Activated naive CD8-positive, alpha-beta T cell treated with anti-CD3 and anti-CD28 coated beads for 36 hours (primary cell): ENCODE data around the gene PRR18. TPM values are rescaled to one million over a fixed set of nuclear protein-coding genes. Genes with fewer than 3 reads are reported as not detected.
"Not testable (repeated sequence)": the region's sequence is repeated elsewhere in the genome, so short reads cannot be mapped to it uniquely, and the experiment has no call there.

Source experiments
- DNase-seq: peaks from one replicate; pipeline ENCODE4 v3.0.0; 2021
- H3K27ac Mint-ChIP-seq: one replicate; pipeline ENCODE4 v1.8.0; 2022; ENCODE audit warnings: mild to moderate bottlenecking, moderate library complexity, mixed read lengths
- H3K27me3 Mint-ChIP-seq: one replicate; pipeline ENCODE4 v1.8.0; 2022; ENCODE audit warnings: mild to moderate bottlenecking, mixed read lengths
- H3K36me3 Mint-ChIP-seq: one replicate; pipeline ENCODE4 v1.8.0; 2021; ENCODE audit warnings: mild to moderate bottlenecking, mixed read lengths
- H3K4me1 Mint-ChIP-seq: one replicate; pipeline ENCODE4 v1.8.0; 2021; ENCODE audit warnings: mixed read lengths
- H3K4me3 Mint-ChIP-seq: one replicate; pipeline ENCODE4 v1.8.0; 2022; ENCODE audit warnings: mild to moderate bottlenecking, moderate library complexity, mixed read lengths
- H3K9me3 Mint-ChIP-seq: one replicate; pipeline ENCODE4 v1.8.0; 2022; ENCODE audit warnings: mixed read lengths
- total RNA-seq, 2 experiments: library from RNA; stranded (reverse); gene quantifications; one replicate each; pipeline ENCODE4 v1.2.3, GENCODE V29; 2021

Gene PRR18
- under 1 TPM; 0.08 to 0.33 TPM for total RNA-seq

DNA sequence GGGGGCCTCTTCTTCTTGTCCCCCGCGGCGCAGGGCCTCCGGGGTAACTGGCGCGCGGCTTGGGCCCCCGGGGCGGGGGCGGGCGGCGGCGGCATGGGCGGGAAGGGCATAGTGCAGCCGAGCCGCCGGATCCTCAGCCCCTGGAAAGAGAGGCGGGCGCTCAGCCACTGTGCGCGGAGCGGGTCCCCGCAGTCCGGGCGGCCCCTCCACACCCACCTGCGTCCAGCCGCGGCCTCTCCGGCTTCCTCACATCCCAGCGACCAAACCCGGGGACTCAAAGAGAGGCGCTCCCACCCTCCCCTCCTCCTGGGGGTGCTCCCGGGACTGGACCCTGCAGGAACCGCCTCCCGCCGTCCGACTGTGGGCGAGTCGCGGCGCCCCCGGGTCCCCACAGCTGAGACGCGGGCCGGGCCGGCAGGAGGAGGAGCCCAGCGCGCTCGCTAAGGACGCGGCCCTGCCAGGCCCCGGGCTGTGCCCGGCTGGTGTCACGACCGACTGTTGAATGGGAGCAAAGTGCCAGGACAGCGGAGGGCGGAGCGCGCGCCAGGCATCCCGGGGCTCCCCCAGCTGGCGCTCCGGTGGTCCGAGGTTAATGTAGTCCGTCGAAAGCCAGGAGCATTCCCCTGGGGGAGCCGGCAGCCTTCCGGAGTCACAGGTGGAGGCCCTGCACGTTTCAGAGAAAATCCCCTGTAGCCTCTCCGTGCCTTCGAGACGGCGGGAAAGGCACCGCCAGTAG lies at the start of gene PRR18:
TSS of gene PRR18 (minus strand) at position 360 of the 736 bp plus-strand sequence. CDS start at position 110, 250 bp downstream.
- peak; percentile 20 for DNase-seq
- H3K27ac Mint-ChIP-seq, result no peak within 1 kb of the TSS
- peaks cover 2% of the 10 kb centered on the region for H3K4me1 Mint-ChIP-seq
- no peaks in the 10 kb centered on the region for H3K36me3 Mint-ChIP-seq
- no peaks in the 10 kb centered on the region for H3K9me3 Mint-ChIP-seq
- peaks cover 54% of the 10 kb centered on the region for H3K27me3 Mint-ChIP-seq
- H3K4me3 Mint-ChIP-seq, result peak within 1 kb of the TSS; percentile 43

GRCh38 chr6:166355552-166355951 lies 47.4 kb upstream of the PRR18 start:
- peaks cover 9% of the 10 kb centered on the region for H3K27me3 Mint-ChIP-seq
- peaks cover 14% of the 10 kb centered on the region for H3K9me3 Mint-ChIP-seq
- no peak for DNase-seq
- H3K27ac Mint-ChIP-seq, result no peak overlapping the region
- no peaks in the 10 kb centered on the region for H3K36me3 Mint-ChIP-seq
- H3K4me1 Mint-ChIP-seq, result no peaks in the 10 kb centered on the region
- H3K4me3 Mint-ChIP-seq, result no peak overlapping the region

- no peak overlapping the region for H3K4me3 Mint-ChIP-seq
- no peak overlapping the region for H3K27ac Mint-ChIP-seq
- peaks cover 17% of the 10 kb centered on the region for H3K9me3 Mint-ChIP-seq
- peaks cover 9% of the 10 kb centered on the region for H3K27me3 Mint-ChIP-seq
- no peaks in the 10 kb centered on the region for H3K36me3 Mint-ChIP-seq
- no peaks in the 10 kb centered on the region for H3K4me1 Mint-ChIP-seq
- no peak for DNase-seq
Observed at GRCh38 chr6:166354965-166355364, 46.8 kb upstream of the PRR18 start.

DNA sequence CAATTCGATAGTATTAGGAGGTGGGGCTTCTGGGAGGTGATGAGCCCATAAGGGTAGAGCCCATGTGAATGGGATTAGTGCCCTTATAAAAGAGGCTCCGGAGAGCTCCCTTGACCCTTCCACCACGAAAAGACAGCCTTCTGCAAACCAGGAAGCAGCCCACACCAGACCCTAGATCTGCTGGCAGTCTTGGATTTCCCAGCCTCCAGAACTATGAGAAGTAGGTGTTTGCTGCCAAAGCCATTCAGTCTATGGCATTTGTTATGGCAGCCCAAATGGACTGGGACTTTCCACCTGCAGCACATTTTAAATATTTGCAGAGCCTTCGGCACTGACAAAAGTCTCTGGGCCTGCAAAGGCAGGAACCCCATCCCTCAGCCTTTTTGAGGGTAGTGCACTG lies 46.0 kb upstream of the PRR18 start:
- Mint-ChIP-seq H3K4me1 (no peaks in the 10 kb centered on the region), H3K27ac (no peak overlapping the region), H3K36me3 (peaks cover 6% of the 10 kb centered on the region), H3K9me3 (peaks cover 24% of the 10 kb centered on the region), H3K27me3 (peaks cover 9% of the 10 kb centered on the region), H3K4me3 (no peak overlapping the region)
- DNase-seq, result no peak

DNA sequence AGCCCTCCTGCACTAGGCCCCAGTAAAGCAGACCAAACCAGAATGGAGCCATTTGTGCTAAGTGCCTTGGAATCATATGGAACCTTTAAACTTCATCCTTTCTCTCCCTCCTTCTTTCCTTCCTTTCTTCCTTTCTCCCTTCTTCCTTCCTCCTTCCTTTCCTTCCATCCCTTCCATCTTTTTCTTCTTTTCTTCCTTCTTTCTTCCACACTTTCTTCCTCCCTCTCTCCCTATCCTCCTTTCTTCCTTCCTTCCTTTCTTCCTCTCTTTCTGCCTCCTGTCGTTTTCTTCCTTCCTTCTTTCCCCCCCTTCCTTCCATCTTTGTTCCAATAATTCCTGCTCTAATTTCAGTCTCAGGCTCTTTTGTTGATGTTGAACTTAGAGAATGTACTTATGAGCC lies 45.3 kb upstream of the PRR18 start:
- Mint-ChIP-seq H3K4me1 (peaks cover 3% of the 10 kb centered on the region), H3K36me3 (peaks cover 6% of the 10 kb centered on the region), H3K4me3 (no peak overlapping the region), H3K9me3 (peaks cover 25% of the 10 kb centered on the region), H3K27ac (no peak overlapping the region), H3K27me3 (peaks cover 7% of the 10 kb centered on the region)
- no peak for DNase-seq

DNA sequence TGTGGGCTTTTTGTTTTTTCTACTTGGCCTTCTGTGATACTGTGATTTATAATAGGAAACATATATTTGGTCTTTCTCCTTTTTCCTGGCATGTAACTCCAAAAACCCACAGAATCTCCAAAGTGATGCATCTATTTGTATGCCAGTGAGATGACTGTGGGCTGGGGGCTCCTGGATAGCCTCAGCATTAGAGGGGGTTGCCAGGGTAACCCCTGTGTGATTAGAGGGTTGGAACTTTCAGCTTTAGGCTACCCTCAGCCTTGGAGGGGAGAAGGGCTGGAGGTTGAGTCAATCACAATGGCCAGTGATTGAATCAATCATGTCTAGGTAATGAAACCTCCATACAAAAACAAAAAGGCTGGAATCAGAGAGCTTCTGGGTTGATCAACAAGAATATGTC lies 44.7 kb upstream of the PRR18 start:
- Mint-ChIP-seq H3K9me3 (peaks cover 21% of the 10 kb centered on the region), H3K4me3 (no peak overlapping the region), H3K27me3 (peaks cover 3% of the 10 kb centered on the region), H3K27ac (no peak overlapping the region), H3K4me1 (peaks cover 9% of the 10 kb centered on the region), H3K36me3 (peaks cover 6% of the 10 kb centered on the region)
- no peak for DNase-seq

GRCh38 chr6:166351715-166352285 lies 43.6 kb upstream of the PRR18 start:
- no peak for DNase-seq
- H3K36me3 Mint-ChIP-seq, result peaks cover 6% of the 10 kb centered on the region
- H3K4me1 Mint-ChIP-seq, result peaks cover 14% of the 10 kb centered on the region
- H3K27me3 Mint-ChIP-seq, result no peaks in the 10 kb centered on the region
- peaks cover 21% of the 10 kb centered on the region for H3K9me3 Mint-ChIP-seq
- H3K27ac Mint-ChIP-seq, result no peak overlapping the region
- no peak overlapping the region for H3K4me3 Mint-ChIP-seq

- H3K4me3 Mint-ChIP-seq, result no peak overlapping the region
- peaks cover 5% of the 10 kb centered on the region for H3K27me3 Mint-ChIP-seq
- peaks cover 6% of the 10 kb centered on the region for H3K36me3 Mint-ChIP-seq
- peaks cover 21% of the 10 kb centered on the region for H3K9me3 Mint-ChIP-seq
- no peak for DNase-seq
- H3K4me1 Mint-ChIP-seq, result peaks cover 14% of the 10 kb centered on the region
- H3K27ac Mint-ChIP-seq, result peak overlapping the region; percentile 4
Observed at GRCh38 chr6:166348305-166348949, 40.2 kb upstream of the PRR18 start.

DNA sequence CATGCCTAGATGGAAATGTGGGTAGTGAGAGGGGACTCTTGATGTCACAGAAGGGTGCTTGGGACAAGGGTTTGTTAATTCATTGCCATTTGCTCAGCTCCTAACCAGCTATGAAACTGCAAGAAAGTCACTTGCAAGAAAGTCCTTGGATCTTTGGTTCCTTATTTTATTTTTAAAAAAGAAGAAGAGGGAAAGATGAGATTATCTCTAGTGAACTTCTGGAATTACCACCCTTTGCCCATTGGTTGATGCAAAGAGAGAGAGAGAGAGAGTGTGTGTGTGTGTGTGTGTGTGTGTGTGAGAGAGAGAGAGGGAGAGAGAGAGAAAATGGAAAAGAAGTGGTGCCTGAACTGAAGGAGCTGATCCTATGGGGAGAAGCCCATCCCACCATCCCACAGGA lies 38.8 kb upstream of the PRR18 start:
- DNase-seq, result no peak
- peaks cover 17% of the 10 kb centered on the region for H3K4me1 Mint-ChIP-seq
- H3K27ac Mint-ChIP-seq, result no peak overlapping the region
- H3K36me3 Mint-ChIP-seq, result peaks cover 6% of the 10 kb centered on the region
- H3K4me3 Mint-ChIP-seq, result no peak overlapping the region
- H3K27me3 Mint-ChIP-seq, result peaks cover 5% of the 10 kb centered on the region
- peaks cover 21% of the 10 kb centered on the region for H3K9me3 Mint-ChIP-seq

DNA sequence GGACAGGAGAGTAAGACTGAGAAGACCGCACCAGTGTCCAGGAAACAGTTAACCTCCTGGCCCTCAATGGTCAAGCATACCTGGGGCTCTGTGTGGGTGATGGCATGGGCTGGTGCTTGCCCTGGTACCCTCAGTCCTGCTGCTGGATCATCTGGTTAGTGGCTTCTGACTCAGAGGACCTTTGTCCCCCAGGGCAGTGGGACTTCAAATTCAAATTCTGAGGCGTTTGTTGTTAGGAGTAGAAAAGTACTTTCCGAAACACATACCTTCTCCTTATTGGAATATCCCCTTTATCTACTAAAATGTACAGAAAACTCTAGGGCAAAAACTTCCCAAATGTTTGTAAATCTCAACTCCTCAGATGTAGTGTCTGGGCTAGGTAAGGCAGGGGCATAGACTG lies 38.3 kb upstream of the PRR18 start:
- H3K27ac Mint-ChIP-seq, result no peak overlapping the region

DNA sequence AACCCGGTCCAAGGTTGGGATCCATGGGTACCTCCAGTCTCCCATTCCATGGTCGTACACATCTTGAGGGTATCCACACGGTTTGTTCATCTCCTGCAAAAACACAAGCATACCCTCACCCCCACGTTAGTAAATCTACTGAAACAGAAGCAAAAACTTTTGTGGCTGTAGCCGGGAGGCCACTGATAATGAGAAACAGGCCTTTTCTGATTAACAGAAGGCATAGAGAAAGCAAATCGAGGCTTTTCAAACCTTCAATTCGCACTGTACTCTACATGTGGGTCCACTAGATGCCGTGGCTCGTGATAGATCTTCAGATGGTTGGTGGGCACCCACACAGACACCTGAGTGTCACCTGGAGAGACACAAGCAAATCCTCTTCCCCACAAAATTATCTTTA lies 37.5 kb upstream of the PRR18 start:
- H3K27me3 Mint-ChIP-seq, H3K36me3 Mint-ChIP-seq, H3K4me3 Mint-ChIP-seq, H3K27ac Mint-ChIP-seq, DNase-seq: not testable (repeated sequence)
- Mint-ChIP-seq H3K4me1 (peaks cover 17% of the 10 kb centered on the region), H3K9me3 (peaks cover 13% of the 10 kb centered on the region)

More for the DNA sequence above, 38.3 kb upstream of the PRR18 start:
- peaks cover 6% of the 10 kb centered on the region for H3K36me3 Mint-ChIP-seq
- no peak for DNase-seq
- H3K4me1 Mint-ChIP-seq, result peaks cover 17% of the 10 kb centered on the region
- no peak overlapping the region for H3K4me3 Mint-ChIP-seq
- H3K27me3 Mint-ChIP-seq, result peaks cover 5% of the 10 kb centered on the region
- peaks cover 17% of the 10 kb centered on the region for H3K9me3 Mint-ChIP-seq

DNA sequence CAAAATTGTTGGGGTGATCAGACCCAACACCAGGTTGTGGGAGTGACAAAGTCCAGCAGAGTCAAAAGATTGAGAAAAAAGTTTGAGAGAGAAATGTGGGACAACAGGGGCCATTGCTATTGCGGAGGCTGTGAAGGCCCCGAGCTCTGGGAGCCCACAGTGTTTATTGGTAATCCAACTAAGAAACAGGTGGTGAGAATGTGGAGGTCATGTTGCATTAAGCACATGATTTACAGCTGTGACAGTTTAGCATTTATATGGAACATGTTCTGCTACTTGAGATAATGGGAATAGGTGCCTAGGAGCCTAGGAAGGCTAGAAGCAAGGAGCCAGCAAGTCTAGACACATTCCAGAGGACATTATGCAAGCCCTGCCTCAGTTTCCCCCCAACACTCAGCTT lies 36.7 kb upstream of the PRR18 start:
- H3K4me3 Mint-ChIP-seq, H3K27me3 Mint-ChIP-seq, DNase-seq, H3K36me3 Mint-ChIP-seq, H3K9me3 Mint-ChIP-seq, H3K27ac Mint-ChIP-seq: not testable (repeated sequence)
- H3K4me1 Mint-ChIP-seq, result peaks cover 17% of the 10 kb centered on the region

DNA sequence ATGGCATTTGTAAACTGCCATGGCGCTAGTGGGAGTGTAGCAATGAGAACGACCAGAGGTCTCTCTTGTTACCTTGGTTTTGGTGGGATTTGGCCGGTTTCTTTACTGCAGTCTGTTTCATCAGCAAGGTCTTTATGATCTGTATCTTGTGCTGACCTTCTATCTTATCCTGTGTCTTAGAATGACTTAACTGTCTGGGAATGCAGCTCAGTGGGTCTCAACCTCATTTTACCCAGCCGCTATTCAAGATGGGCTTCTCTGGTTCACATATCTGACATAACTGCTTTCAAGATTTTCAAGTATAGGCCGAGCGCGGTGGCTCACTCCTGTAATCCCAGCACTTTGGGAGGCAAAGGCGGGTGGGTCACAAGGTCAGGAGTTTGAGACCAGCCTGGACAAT lies 36.0 kb upstream of the PRR18 start:
- peaks cover 5% of the 10 kb centered on the region for H3K27me3 Mint-ChIP-seq
- no peak overlapping the region for H3K4me3 Mint-ChIP-seq
- H3K9me3 Mint-ChIP-seq, result peaks cover 3% of the 10 kb centered on the region
- no peak overlapping the region for H3K27ac Mint-ChIP-seq
- peaks cover 17% of the 10 kb centered on the region for H3K4me1 Mint-ChIP-seq
- DNase-seq, result no peak
- peaks cover 1% of the 10 kb centered on the region for H3K36me3 Mint-ChIP-seq

DNA sequence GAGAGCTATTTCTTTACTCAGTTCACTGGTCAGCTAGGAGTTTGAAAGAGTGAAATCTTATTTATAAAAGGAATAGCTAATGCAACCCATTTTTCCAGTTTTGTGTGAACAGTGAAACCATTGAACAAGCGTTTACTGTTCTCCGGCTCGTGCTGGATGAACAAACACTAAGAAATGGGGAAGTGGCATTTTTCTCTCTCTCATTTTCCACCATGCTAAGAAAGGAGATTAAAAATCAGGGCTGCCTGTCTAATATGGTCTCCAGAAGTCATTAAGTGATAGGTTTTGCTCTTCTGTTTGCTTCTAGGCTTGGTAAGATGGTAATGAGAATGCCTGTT lies 34.9 kb upstream of the PRR18 start:
- Mint-ChIP-seq H3K9me3 (no peaks in the 10 kb centered on the region), H3K27me3 (peaks cover 5% of the 10 kb centered on the region), H3K36me3 (no peaks in the 10 kb centered on the region), H3K27ac (peak overlapping the region; percentile 38), H3K4me3 (peak overlapping the region; percentile 83), H3K4me1 (peaks cover 10% of the 10 kb centered on the region)
- DNase-seq, result no peak

- DNase-seq, result peak; percentile 85
- Mint-ChIP-seq H3K4me1 (peaks cover 9% of the 10 kb centered on the region), H3K27me3 (peaks cover 5% of the 10 kb centered on the region), H3K27ac (peak within 1 kb of the TSS; percentile 90), H3K9me3 (no peaks in the 10 kb centered on the region), H3K4me3 (peak within 1 kb of the TSS; percentile 83), H3K36me3 (no peaks in the 10 kb centered on the region)
Observed at GRCh38 chr6:166342349-166343149, 34.4 kb upstream of the PRR18 start, which contains the start of gene SFT2D1. SFT2D1 (minus strand) TSS chr6:166342545; CDS start chr6:166342481, 64 bp downstream.
